Activated gamma-delta T cell treated with Interleukin-2 at 50 U/mL for 16 hours (primary cell): ENCODE measurements around the gene KCNH2.

Experiments used
- DNase-seq: peaks from one replicate; pipeline ENCODE4 v3.0.0-alpha.2; 2020

The KCNH2 gene

DNA sequence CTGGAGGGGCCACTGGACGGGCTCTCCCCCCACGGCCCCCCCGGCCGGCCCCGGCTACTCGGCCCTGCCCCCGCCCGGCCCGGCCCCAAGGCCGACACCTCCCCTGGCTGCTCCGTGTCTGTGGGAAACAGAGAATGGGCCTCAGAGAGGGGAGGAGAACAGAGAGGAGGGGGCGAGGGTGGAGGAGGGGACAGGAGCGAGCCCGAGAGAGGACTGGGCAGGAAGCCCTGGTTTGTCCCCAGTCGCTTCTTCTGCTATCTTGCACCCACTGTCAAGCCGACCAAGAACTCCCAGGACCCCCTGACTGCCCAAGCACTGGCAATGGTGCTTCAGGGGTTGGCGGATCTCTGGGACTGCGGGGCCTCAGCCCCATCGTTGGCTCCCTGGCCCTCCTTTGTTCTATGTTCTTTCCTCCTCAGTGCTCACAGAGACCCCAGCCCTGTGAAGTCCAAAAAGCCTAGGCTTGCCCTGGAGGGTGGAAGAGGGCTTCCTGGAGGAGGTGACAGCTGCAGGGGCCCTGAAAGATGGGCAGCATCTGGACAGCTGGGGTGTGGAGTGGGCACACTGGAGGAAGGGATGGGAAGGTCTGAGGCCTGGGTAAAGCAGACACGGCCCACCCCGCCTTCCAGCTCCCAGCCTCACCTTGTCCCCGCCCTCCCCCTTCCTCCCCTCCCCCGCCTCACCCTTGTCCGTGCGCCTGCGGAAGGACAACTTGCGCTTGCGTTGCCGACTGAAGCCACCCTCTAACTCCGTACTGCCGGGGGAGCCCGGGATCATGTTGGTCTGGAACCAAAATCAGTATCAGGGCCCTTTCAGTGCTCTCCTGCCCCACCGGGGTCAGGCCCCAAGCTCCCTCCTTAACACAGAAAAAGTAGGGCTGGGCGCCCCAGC is 30.1 kb downstream of the KCNH2 start:
- DNase-seq, result no peak

DNA sequence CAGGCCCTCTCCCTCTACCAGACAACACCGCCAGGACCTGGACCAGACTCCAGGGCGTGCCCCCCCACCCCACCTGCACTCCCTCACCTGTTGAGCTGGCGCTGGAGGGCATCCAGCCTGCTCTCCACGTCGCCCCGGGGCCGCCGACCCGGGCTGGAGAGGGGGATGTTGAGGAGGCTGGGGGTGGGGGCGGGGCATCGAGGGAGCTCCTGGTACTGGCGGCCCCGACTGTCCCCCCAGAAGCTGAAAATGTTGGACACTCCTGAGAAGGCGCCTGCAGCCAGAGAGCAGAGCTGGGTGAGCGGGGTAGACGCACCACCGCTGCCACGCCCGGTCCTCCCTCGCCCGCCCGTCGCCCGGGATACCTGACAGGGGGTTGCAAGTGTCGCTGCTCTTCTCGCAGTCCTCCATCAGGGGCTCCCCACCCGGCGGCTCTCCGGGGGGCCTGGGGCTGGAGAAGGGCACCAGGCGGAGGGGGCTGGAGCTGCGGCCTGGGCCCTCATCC is 30.8 kb downstream of the KCNH2 start:
- DNase-seq, result no peak

DNA sequence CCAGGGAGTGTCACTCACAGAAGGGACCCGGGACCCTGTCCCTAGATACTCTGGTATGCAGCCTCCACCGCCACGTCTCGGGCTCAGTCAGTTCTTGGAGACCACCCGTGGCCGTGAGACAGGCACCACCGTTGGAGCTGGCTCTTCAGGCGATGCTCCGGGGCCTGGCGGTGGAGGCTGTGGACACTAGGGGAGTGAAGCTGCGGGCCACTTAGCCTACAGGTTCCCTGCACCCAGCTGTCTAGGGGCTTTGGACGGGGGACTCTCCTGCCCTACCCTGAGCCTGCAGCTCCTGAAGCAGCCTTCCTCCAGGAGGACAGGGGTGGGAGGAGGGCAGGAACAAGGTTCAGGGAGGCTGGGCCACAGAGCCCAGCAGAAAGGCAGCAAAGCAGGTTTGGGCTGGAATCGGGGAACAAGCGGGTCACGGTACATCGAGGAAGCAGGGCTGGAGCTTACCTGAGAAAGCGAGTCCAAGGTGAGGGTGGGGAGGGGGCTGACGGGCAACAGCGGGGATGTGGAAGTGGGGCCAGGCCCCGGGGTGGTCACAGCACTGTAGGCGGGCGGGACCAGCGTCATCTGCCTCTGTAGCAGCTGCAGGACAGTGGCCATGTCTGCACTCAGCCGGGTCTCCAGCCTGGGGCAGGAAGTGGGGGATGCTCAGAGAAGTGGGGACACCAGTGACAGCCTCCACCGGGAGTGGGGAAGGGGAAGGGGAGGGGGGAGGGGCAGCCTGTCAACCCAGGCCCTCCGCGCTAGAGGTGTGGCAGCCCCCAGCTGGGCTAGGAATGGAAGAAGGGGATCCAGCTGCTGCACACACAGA is 31.5 kb downstream of the KCNH2 start:
- no peak for DNase-seq

DNA sequence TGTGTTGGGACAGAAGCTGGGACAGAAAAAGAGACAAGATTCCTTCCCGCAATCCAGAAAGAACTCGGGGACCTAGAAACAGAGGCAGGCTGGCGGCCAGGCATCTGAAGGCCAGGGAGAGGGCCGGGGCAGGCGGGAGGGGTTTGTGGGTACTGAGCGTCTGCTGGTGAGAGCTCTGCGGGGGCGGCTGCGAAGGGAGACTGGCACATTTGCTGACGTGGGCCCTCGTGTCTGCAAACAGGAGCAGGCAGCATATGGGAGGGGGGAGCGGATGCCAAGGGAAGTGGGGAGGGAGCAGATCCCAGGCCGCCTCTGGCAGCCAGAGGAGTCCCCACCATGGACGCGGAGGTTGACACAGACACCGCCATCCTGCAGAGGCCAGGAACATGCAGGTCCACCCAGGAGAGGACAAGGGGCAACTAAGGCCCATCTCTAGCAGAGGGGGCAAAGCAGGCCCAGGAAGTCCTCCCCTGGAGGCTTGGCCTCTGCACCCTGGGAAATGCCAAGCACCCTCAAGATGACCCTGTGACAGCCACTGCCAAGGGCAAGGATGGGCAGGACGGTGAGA is 32.2 kb downstream of the KCNH2 start:
- no peak for DNase-seq

DNA sequence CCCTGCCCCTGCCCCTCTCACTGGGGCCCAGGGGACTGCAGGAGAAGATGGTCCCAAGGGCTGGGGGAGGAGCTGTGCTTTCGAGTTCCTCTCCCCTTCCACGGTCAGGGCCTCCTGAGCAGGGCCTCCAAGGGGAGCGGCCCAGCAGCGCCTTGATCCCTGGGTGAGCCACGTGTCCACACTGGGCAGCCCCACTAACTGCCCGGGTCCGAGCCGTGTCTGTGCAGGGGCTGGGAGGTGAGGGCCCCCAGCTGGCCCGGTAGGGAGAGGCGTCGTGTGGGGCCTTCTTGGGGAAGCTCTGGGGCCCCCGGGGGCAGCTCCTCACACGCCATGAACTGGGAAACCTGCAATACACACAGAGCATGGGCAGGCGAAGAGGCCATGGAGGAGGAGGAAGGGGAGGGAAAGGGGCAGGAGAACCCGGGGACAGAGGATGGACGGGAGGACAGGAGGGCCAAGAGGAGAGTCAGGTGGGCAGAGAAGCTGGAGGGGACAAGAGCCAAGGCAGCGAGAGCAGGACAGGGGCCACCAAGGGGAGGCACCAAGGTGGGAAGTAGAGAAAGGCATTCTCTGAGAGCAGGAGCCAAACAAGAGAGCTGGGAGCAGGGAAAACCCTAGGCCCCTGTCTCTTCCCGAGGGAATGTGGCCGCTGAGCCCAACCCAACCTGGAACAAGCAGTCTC is 32.8 kb downstream of the KCNH2 start:
- DNase-seq, result no peak

DNA sequence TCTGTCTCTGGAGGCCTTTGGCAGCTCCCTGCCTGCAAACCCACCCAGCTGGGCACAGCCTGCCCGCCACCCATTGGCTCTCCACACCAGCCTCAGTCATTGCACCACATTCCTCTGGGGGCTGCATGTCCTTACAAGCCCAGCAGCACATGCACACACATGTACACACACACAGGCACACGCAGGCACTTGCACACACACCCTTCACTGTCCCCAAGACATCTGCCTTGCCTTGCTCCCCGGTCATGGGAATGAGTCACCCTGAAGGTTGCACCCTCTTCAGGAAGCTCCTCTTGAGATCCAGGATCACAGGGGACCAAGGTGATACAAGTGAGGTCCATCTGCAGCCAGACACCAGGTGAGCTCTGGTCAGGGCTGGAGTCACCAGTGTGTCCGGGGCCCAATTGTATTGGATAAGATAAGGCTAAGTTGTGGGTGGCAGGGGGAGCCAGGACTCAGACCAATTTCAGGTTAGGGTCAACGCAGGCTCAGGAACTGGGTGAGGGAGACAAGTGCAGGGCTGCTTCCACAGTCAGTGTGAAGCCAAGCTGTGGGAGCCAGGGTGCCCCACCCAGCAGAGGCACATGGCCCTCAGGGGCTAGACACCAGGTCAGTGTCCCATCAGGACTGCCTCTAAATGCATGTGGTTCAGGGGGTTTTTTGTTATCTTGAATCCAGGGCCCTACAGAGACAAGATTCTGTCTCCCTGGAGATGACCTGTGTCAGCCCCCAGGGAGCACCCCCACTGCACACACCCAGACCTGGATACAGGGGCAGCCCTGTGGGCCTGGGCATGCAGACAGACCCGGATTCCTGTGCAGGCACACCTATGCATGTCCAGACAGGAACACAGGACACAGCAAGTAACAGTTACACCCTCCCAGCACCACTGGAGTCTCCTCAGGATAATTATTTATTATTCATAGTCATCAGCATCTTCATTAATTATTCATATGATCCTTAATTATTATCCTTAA is 33.8 kb downstream of the KCNH2 start:
- DNase-seq, result no peak

DNA sequence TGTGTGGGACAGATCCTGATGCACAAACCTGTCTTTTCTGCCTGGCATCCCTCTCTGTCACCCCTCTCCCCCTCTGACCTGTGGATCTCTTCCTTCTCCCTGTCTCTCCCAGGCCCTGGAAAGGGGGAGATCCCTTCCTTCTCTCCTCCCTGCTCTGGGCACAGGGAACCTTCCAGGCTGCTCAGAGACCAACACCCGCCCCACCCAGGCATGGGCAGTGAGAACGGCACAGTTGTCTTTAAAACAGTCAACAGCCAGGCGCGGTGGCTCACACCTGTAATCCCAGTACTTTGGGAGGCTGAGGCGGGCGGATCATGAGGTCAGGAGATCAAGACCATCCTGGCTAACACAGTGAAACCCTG is 34.7 kb downstream of the KCNH2 start:
- DNase-seq, result no peak

DNA sequence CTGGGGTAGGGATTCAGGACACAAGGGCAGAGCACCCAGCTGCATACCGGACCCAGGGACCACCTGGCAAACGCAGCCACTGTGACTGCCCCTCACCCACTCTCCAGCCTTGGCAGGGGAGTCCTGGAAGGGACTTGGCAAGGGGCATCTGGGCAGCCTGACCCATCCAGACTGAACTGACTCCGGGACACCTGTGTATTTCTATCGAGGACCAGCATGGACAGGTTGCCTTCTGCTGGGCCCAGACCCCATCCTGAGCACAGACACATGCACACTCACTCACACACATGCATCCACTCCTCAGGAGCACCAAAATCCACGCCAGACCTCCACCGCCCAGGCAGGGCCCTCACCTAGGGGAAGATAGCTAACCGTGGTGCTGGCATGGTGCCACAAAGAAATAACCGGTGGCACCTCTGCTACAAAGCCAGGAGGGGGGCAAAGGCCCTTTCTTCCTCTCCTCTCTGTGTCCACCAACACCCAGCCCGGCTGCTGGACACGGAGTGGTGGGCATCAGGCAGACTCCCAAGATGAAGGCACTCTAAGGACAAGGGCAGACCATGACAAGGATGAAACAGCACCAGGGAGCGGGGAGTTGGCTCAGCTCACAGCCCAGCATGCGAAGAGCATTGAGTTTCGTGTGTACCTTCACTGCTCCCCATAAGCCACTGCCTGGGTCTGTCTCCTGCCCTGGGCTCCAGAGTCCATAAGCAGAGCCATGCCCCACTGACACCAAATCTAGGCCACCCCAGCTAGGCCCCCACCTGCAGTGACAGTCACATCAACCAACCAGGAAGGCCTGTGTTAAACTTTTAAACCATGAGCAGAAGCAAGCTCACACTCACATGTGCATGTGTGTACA is 35.3 kb downstream of the KCNH2 start:
- no peak for DNase-seq

DNA sequence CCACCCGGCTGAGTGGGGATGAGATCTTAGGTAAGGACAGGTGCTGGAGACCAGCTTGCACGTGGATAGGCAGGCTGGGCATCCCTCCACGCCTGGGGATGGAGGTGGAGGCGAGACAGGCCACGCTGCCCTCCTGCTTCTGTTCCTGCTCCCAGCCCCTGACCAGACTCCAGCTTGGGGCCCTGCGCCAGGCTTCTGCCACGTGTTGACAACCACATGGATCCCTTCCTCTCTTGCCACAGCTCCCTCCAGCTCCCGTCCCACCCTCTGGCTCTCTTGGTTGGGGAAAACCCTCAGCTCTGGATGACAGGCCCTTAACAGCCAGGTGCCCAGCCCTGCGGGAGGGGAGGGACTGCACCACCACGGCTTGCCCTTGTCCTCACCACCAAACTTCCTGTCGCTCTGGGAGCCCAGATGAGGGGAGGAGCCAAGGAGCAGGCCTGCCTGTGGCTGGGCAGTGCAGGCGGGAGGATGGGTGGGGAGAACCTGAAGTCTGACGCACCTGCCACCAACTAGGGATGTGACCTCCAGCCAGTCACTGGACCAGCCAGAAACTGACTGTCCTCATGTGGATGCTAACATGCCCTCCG is 36.0 kb downstream of the KCNH2 start:
- DNase-seq, result peak; percentile 56

DNA sequence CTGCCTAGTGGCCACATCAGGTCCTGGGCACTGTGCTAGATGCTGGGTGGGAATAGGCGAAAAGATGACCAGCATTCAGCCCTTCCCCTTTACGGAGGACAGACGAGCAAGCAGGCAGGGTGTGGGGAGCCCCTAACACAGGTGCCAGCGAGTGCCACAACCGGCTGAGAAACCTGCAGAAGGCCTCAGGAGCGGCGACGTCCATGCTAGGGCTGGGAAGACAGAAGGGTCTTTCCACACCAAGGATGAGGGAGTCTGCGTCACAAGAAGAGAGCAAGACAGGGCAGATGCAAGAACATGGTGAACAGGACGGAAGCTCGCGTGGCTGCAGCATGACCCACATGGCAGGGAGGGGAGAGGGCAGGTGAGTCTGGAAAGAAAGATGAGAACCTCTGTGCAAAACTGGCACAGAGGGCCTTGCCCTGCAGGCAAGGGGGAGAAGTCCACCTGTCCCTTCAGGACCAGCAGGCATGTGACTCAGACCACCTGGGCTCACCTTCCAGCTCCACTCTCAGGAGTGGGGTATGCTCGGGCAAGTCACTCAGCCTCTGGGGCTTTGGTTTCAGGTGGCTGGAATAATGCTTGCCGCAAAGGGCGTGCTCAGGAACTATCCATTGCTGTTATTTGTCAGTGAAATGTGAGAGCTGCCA is 36.6 kb downstream of the KCNH2 start:
- DNase-seq, result no peak

DNA sequence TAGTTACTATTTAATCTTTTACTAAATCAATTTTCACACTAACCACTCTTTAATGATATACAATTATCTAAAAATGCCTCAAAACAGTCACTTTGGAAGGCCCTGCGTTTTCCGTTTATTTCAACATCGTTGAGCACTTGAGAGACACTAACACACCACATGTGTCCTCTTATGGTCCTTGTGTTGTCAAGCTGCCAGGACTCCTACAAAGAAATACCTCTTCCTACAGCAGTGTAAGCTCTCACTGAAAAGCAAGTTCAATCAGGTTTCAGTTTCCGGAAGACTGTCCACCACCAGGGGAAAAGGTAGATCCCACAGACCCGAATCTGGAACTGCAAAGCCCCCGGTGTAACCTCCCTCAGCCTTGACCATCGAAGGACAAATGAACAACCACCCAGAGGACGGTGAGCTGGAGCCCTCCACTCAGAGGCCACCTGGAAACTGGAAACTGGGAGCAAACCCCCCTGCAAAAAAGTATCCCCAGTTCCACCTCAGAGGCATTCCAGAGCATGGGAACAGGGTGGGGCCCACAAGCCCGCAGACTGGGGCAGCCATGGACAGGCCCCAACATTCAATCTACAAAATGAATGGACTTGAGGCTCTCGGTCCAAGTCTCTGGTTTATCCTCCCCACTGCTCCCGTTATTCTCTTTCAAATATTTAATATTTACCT is 37.6 kb downstream of the KCNH2 start:
- DNase-seq, result no peak

DNA sequence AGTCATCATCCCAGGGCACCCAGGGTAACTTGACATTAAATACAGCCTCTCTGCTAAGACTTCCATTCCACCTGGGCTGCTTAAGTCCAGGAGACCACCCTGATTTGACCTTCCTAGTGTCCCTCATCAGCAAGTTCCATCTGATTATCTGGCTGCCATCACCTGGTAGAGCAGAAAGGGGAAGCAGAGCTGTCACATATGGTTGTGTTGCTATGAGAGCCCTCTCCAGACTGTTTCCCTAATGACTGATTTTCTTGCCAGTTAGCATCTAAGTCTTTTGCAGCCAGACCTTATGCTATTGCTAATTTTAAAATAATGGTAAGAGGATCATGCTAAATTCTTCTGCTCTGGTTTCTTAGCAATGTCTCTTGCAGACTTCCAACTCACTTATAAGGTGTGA is 38.7 kb downstream of the KCNH2 start:
- no peak for DNase-seq

DNA sequence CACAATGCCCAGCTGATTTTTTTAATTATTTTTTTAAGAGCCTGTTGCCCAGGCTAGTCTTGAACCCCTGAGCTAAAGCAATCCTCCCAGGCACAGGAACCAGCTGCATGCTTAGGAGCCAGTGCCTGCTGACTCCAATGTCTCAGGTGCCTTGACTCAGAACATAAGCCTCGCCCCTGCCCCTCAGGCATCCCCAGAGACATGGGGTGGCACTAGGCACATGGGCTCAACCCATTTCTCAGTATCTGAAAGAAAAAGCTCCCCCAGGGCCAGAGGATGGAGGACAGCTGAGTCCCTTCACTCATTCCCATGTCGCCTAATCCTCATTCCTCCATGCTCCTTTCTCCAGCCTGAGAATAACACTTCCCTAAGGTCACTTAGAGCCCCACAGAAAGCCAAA is 39.1 kb downstream of the KCNH2 start:
- no peak for DNase-seq

DNA sequence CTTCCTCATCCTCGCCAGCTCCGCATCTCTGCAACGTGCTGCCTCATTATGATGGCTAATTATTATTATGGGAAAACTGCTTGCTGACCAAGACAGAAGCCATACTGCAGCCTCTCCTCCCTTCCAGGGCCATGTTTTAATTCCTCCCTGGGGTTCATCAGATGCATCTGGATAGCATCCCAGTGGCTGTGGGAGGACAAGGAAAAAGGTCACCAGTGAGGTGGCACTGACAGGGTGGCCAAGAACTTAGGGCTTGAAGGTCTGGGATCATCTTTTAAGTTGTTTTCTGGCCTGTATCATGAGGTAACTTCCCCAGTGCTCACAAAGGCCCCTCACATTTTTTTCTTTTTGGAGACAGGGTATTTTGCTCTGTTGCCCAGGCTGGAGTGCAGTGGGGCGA is 39.6 kb downstream of the KCNH2 start:
- DNase-seq, result no peak

DNA sequence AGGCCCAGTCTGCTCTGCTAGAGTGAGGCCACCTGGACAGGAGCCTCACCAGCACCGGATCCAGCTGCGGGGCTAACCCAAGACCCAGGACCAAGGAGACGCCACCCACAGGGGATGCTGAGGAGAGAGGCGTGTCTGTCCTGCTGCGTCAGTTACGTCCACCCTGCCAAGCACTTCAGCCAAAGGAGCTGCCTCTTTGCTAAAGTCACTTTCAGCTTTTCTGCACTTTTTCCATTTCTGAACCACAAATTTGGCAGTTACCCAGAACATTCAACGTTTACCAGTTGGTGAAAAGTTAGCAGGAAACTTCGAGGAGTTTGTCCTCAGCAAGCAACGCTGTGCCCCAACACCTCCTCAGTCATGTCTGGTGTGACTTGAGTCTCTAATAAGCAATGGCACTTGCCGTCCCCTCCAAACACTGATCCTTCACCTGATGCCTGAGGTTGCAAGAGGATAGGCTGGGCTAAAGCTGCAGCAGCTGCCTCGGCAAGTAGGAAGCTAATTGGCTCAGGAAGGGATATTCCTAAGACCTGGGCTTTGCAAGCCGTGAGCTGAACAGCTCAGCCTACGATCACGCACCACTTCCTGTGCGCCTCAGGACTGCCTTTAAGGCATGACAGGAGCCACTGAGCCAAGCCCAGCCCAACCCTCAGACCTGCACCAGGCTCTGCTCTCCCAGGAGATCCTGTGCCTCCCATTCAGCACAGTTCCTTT is 40.1 kb downstream of the KCNH2 start:
- no peak for DNase-seq

DNA sequence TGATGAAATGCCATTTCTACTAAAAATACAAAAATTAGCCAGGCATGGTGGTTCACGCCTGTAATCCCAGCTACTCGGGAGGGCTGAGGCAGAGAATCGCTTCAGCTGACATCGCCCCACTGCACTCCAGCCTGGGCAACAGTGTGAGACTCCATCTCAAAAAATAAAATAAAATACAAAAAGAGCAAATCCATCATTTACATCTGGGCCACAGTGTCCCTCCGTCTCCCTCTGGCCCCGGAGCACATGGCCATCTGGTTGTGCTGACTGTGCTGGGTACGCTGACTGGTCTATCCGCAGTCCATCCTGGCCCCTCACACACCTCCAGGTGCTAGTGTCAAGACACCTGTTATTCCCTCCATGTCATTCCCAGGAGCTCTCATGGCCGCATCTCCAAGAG is 42.1 kb downstream of the KCNH2 start:
- DNase-seq, result no peak

DNA sequence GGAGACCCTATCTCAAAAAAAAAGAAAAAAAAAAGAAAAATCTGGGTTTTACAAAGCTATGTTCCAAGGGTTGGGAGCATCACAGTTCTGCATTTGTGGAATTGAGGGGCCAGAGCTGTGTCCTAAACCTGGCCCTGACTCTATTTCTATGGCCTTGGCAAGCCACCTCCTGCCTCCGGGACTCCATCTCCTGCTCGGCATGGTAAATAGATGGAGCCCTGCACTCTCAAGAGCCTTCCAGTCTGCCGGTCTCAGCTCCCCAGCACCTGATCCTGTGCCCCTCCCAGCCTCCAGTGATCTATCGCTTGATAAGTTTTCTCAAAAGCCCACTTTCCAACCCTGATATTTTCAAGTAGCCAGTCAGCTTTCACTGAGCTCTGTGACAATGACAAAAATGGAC is 43.0 kb downstream of the KCNH2 start:
- DNase-seq, result no peak

DNA sequence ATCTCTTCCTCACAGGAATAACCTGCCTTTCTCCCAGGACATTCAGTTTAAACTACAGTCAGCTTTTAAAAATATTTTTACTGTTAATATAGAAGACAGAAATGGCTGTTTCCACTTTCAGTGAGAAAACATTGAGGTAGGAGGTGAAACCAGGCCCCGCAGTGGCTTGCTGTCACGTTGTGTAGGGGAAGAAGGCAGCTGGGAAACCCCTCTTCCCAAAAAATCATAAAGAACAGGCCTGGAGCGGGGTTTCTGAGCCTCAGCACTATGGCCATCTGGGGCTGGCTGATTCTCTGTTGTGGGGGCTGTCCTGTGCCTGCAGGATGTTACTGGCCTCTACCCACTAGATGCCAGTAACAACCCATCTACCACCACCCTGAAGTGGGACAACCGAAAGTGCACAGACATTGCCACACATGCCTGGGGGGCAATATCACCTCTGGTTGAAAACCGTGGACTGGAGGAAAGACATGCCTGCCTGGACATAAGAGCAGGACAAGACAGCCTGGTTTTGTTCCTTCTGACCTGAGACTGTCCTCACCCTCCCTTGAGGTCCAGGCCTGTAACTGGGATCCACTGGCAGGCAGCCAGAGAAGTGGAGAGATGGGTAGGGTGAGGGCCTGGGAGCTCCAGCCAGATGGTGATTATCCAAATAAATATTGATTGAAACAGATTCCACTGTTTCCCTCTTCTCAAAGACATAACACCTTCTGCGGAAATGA is 43.9 kb downstream of the KCNH2 start:
- no peak for DNase-seq
